Subcutaneous adipose tissue (tissue), 4 donors: ENCODE data around the gene THUMPD3. TPM values are rescaled to one million over a fixed set of nuclear protein-coding genes. Genes with fewer than 3 reads are reported as not detected.

ENCODE experiments used
- total RNA-seq, 4 donors: library from RNA; depleted of rRNA; stranded (reverse); fragments of >200 nt; gene quantifications; one replicate each; pipeline ENCODE4 v1.1.0, GENCODE V29; 2016
- TF ChIP-seq, protein P1 (sequence below): fragments of 450-650 bp; IDR thresholded peaks from one replicate; pipeline ENCODE4 v1.5.1; 2016; ENCODE audit warnings: low read depth, mild to moderate bottlenecking, control low read depth, antibody characterized with exemption, moderate library complexity

THUMPD3 gene
- total RNA-seq, 4 donors from 2014 or later, result 20.7 to 53.8 (median 23.4) TPM

- TF ChIP-seq, protein P1, sequence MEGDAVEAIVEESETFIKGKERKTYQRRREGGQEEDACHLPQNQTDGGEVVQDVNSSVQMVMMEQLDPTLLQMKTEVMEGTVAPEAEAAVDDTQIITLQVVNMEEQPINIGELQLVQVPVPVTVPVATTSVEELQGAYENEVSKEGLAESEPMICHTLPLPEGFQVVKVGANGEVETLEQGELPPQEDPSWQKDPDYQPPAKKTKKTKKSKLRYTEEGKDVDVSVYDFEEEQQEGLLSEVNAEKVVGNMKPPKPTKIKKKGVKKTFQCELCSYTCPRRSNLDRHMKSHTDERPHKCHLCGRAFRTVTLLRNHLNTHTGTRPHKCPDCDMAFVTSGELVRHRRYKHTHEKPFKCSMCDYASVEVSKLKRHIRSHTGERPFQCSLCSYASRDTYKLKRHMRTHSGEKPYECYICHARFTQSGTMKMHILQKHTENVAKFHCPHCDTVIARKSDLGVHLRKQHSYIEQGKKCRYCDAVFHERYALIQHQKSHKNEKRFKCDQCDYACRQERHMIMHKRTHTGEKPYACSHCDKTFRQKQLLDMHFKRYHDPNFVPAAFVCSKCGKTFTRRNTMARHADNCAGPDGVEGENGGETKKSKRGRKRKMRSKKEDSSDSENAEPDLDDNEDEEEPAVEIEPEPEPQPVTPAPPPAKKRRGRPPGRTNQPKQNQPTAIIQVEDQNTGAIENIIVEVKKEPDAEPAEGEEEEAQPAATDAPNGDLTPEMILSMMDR, result no peak
Measured at GRCh38 chr3:9399337-9399703, 36.5 kb downstream of the THUMPD3 start.

DNA sequence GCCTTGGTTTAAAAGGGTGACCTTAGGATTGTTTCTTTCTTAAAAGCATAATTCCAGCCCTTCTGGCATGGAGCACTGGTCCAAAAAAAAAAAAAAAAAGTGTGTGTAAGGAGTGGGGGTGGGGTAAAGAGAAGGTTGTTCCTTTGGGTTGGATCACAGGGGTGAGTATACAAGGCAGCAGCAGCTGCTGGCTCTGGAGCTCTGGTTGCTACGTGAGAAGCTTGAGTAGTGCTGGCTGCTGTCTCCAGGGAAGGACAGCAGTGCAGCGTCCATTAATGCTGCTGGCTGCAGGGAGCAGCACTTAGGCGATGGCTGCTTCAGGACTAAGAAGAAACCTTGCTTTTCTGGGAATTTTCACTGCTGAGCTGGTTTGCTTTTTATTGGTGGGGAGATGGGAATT is 36.9 kb downstream of the THUMPD3 start:
- TF ChIP-seq, protein P1, result no peak

GRCh38 chr3:9400616-9401015 is 37.8 kb downstream of the THUMPD3 start:
- TF ChIP-seq, protein P1, result no peak

DNA sequence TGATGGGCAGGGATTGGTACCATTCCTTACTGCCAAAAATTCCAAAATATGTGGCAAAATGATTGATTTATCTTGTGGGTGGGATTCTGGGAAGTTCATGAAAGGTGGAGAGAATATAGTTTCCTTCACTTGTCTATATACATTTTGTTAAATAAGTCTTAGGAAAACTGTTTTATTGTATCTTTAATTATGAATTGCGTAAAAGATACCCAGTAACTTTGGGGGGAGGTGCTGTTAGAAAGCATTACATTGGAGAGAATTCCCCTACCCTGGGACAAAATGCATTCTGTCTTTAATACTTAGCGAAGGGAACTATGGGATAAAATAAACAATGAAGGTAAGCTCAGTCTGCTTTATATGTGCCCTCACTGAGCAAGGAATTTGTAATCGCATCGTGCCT is 39.1 kb downstream of the THUMPD3 start:
- TF ChIP-seq, protein P1, result no peak

DNA sequence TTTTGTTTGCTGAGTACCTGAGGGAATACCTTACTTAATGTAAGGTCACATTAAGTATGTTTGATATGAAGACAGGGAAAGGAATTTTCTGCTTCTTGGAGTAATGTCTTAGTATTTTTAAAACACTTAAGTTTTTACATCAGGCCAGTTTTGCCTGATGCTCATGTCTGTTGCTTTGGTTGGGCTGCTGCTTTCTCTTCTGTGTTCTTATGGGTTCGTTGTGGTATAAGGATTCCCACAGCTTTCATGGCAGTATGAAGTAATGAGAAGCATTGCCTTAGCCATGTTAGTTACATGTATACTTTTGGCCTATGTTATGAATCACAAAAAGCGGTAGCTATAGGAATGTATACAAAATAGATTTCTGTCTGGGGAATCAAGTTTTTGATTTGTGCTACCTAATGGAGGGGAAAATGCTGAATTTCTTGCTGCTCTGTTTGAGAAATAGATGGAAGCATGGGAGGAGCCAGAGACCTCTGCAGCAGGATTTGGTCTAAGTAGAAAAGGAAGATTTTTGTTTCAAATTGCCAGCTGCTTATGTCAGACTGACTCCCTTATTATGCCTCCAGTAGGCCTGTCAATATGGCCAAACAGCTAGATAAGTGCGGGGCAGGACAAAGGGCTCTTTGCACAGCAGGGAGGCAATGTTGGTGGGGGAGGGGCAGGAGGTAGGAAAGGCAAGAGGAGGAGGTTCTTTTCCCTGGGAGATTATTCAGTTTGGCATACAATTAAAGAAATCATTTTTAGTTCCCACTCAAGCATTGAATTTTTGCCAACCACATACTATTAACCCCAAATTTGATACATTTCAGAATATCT is 39.8 kb downstream of the THUMPD3 start:
- TF ChIP-seq, protein P1, result no peak

DNA sequence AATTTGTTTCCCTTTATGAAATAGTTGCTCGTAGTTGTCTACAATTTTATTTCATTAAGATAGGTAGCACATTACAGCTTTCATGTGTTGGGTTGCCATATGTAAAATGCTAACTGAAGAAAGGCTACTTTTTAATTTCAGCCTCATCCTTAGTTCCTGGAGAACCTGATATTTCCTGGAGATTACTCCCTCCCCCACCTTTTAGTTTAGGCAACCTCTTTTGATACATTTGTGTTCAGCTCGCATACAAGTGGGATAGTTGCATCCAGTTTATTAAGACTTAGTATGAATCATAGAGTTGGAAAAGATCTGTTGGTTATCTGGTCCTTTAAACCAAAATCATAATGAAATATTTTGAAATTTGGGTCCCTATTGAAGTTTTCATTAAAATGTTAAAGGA is 40.6 kb downstream of the THUMPD3 start:
- TF ChIP-seq, protein P1, result no peak

DNA sequence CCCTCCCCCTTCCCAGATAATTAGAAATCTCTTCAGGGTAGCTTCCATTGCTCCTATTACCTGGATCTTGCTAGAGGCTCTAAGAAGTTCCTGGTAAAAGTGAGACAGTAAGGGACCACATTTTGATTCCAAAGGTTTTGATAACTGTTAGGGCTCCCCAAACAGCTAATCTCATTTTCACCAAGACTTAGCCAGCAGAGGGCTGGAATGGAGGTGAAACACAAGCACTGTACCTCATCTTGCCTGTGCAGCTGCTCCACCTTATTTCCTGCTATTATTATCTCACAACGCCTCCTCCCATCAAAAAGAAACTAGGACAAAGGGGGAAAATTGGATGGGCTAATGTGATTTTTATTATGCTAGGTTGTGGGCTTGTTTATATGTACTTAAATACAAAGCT is 41.8 kb downstream of the THUMPD3 start:
- TF ChIP-seq, protein P1, result no peak
